HT1080 (cell line): ENCODE results near the gene SEPTIN12. TPM values are rescaled to one million over a fixed set of nuclear protein-coding genes. Genes with fewer than 3 reads are reported as not detected.
A peak's percentile ranks its signal among the peaks of the same experiment; 100 is the strongest.

ENCODE experiments used
- DNase-seq: peaks from one replicate; pipeline ENCODE4 v3.0.0-alpha.2; 2015; ENCODE audit warnings: low read depth
- small RNA-seq: library from RNA; depleted of rRNA; stranded (forward); fragments of <200 nt; gene quantifications from one replicate; pipeline ENCODE3, GENCODE V24; 2014
- total RNA-seq: library from RNA; depleted of rRNA; stranded (reverse); fragments of >200 nt; shearing (Covaris generic); gene quantifications from 2 replicates; pipeline ENCODE4 v1.2.3, GENCODE V29; 2014; rRNA removed

The SEPTIN12 gene
- total RNA-seq, 1 experiment from 2014 or later: not detected

GRCh38 chr16:4734063-4734729 is 53.9 kb downstream of the SEPTIN12 start, which contains the start of the genes ANKS3 and DNAAF8:
ANKS3 (minus strand) TSS chr16:4734271; CDS start chr16:4730149, 4,122 bp downstream.
DNAAF8 (plus strand) TSS chr16:4734537; CDS start chr16:4736515, 1,978 bp downstream.
- DNase-seq: peak; percentile 96

- DNase-seq: no peak
Measured at GRCh38 chr16:4733747-4734062, 54.4 kb downstream of the SEPTIN12 start.

- no peak for DNase-seq
Measured at GRCh38 chr16:4733211-4733742, 54.9 kb downstream of the SEPTIN12 start.

- no peak for DNase-seq
Measured at GRCh38 chr16:4729876-4730275, 58.3 kb downstream of the SEPTIN12 start.

GRCh38 chr16:4728676-4729075 is 59.5 kb downstream of the SEPTIN12 start:
- no peak for DNase-seq

Small RNA genes within 50 kb of the gene (small RNA-seq; reads per million reads assigned to genes)
- gene RF00017: not detected

Other genes starting within 250 kb of the SEPTIN12 start
- gene CDIP1, start 249.6 kb downstream of the SEPTIN12 start, total RNA-seq: 14.1 and 21.8 TPM in 2 replicates
- not detected in 2 replicates for gene C16orf96, start 232.0 kb downstream of the SEPTIN12 start, total RNA-seq
- gene UBALD1, start 173.5 kb downstream of the SEPTIN12 start, total RNA-seq: 30.4 and 44.2 TPM in 2 replicates
- gene MGRN1, start 163.5 kb downstream of the SEPTIN12 start, total RNA-seq: 13.3 and 24.0 TPM in 2 replicates
- gene NUDT16L1, start 94.8 kb downstream of the SEPTIN12 start, total RNA-seq: 23.5 and 27.3 TPM in 2 replicates
- 19.7 and 24.8 TPM in 2 replicates for gene ANKS3, start 54.1 kb downstream of the SEPTIN12 start, total RNA-seq
- 2.5 TPM in 1 of 2 replicates, not detected in the other for gene DNAAF8, start 53.8 kb downstream of the SEPTIN12 start, total RNA-seq
- gene ZNF500, start 21.2 kb downstream of the SEPTIN12 start, total RNA-seq: 8.5 and 10.6 TPM in 2 replicates
- not detected in 2 replicates for gene SMIM22, start 7.0 kb upstream of the SEPTIN12 start, total RNA-seq
- gene ROGDI, start 14.3 kb upstream of the SEPTIN12 start, total RNA-seq: 5.7 and 7.6 TPM in 2 replicates
- gene GLYR1, start 58.9 kb upstream of the SEPTIN12 start, total RNA-seq: 42.4 and 45.8 TPM in 2 replicates
- 28.4 and 36.2 TPM in 2 replicates for gene UBN1, start 59.1 kb upstream of the SEPTIN12 start, total RNA-seq
- gene PPL, start 148.8 kb upstream of the SEPTIN12 start, total RNA-seq: 0.13 and 0.24 TPM in 2 replicates
- gene SEC14L5, start 170.0 kb upstream of the SEPTIN12 start, total RNA-seq: 0.03 TPM in 1 of 2 replicates, not detected in the other
- 26.2 and 30.6 TPM in 2 replicates for gene NAGPA, start 245.6 kb upstream of the SEPTIN12 start, total RNA-seq